ENCODE data around the gene CACNB4. TPM values are rescaled to one million over a fixed set of nuclear protein-coding genes. Genes with fewer than 3 reads are reported as not detected.

Gene CACNB4
- total and polyA plus RNA-seq, 7 donors = 0.23 to 4.4 (median 1.1) TPM

DNA sequence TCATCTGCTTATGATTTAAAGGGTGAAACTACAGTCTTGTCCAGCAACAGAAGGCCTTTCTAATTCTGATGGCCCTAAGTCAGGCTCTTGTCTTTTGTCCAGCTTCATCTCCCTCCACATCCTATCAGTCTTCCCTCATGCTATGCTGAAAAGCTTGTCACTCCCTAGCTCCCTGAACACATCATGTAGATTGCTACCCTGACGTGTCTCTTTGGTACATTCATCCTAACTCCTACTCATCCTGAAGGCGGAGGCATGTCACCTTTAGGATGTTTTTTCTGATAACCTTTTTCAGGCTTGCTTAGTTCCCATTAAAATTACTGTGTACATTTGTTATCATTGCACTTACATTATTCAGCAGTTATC, 192.2 kb downstream of the CACNB4 start:
- Histone ChIP-seq H3K4me1 (no peaks in the 10 kb centered on the region), H3K27ac (no peak overlapping the region), H3K36me3 (no peaks in the 10 kb centered on the region), H3K9me3 (no peaks in the 10 kb centered on the region), H3K4me3 (no peak overlapping the region), H3K27me3 (no peaks in the 10 kb centered on the region)
- WGBS, 2 donors = 89 to 90% methylated on average over 2 of the region's 2 CpGs
- TF ChIP-seq POLR2A (IDR thresholded peaks at IDR 0.05) (no peak), EP300 (IDR thresholded peaks at IDR 0.05) (no peak), POLR2AphosphoS5 (IDR thresholded peaks at IDR 0.05) (no peak)
- TF ChIP-seq, protein P1, sequence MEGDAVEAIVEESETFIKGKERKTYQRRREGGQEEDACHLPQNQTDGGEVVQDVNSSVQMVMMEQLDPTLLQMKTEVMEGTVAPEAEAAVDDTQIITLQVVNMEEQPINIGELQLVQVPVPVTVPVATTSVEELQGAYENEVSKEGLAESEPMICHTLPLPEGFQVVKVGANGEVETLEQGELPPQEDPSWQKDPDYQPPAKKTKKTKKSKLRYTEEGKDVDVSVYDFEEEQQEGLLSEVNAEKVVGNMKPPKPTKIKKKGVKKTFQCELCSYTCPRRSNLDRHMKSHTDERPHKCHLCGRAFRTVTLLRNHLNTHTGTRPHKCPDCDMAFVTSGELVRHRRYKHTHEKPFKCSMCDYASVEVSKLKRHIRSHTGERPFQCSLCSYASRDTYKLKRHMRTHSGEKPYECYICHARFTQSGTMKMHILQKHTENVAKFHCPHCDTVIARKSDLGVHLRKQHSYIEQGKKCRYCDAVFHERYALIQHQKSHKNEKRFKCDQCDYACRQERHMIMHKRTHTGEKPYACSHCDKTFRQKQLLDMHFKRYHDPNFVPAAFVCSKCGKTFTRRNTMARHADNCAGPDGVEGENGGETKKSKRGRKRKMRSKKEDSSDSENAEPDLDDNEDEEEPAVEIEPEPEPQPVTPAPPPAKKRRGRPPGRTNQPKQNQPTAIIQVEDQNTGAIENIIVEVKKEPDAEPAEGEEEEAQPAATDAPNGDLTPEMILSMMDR (IDR thresholded peaks at IDR 0.05) = no peak
- no peak for DNase-seq
- intact Hi-C loops (cut with DNase I) = no loop called here

DNA sequence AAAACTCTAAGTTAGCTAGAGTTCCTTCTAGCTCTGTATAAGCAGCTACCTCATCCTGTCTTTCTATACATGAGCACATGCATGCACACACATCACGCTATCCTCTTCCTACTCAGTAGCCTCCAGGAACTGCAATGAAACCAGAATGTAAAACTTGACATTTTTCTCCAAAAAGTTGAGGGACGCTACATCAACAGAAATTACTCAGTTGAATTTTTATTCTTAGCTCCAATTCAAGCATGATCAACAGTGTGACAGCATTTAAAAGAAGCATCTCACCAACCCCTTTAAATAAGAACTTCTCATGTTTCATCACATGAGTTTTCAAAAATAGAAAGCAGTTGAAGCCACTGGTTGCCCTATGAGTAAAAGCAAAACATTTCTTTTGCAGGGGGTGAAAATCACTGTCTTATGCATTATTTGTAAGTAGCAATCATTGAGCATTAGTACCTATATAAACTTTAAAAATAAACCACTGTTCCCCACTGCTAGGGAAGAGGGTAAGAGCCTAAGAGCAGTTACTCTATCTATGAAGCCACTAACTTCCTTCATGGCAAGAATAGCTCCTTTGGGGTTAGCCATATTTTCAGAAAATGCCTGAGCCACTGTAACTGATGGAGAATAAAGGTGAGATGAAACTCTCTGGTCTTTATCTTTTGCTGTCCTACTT, 192.7 kb downstream of the CACNB4 start:
- H3K27me3 ChIP-seq = no peaks in the 10 kb centered on the region
- H3K9me3 ChIP-seq = no peaks in the 10 kb centered on the region
- H3K27ac ChIP-seq = no peak overlapping the region
- no peaks in the 10 kb centered on the region for H3K36me3 ChIP-seq
- TF ChIP-seq EP300 (IDR thresholded peaks at IDR 0.05) (no peak), POLR2AphosphoS5 (IDR thresholded peaks at IDR 0.05) (no peak)
- TF ChIP-seq, protein P1 (IDR thresholded peaks at IDR 0.05) = no peak
- intact Hi-C loops (cut with DNase I) = no loop called here
- H3K4me3 ChIP-seq = no peak overlapping the region
- 88 to 92% methylated on average over 2 of the region's 2 CpGs for WGBS, 2 donors
- H3K4me1 ChIP-seq = no peaks in the 10 kb centered on the region
- no peak for DNase-seq

DNA sequence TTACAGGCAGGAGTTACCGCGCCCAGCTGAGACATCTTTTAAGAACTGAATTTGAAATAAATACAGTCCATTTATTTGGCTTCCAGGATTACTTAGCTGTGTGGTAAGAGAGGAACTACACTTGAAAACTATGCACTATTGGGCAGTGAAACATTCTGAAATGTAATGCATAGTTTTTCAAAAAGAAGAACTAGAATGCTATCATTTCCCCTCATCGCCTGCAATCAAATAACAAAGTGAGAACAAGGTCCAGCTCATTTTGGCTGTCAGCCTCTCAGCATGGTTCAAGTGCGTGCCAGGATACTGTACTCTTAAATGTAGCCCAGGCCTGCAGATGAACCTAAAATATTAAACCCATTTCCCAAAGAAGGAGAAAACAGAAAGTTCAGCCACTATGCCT, 194.0 kb downstream of the CACNB4 start:
- DNase-seq = no peak
- whole genome bisulfite sequencing, 2 donors = 83 to 88% methylated on average over 4 of the region's 4 CpGs
- no peak overlapping the region for H3K27ac ChIP-seq
- intact Hi-C loops (cut with DNase I) = no loop called here
- no peak overlapping the region for H3K4me3 ChIP-seq
- no peaks in the 10 kb centered on the region for H3K36me3 ChIP-seq
- H3K4me1 ChIP-seq = no peaks in the 10 kb centered on the region
- H3K9me3 ChIP-seq = no peaks in the 10 kb centered on the region
- no peak for TF ChIP-seq POLR2A (IDR thresholded peaks at IDR 0.05)
- no peak for TF ChIP-seq EP300 (IDR thresholded peaks at IDR 0.05)
- no peak for TF ChIP-seq POLR2AphosphoS5 (IDR thresholded peaks at IDR 0.05)
- TF ChIP-seq, protein P1 (IDR thresholded peaks at IDR 0.05) = no peak
- no peaks in the 10 kb centered on the region for H3K27me3 ChIP-seq

DNA sequence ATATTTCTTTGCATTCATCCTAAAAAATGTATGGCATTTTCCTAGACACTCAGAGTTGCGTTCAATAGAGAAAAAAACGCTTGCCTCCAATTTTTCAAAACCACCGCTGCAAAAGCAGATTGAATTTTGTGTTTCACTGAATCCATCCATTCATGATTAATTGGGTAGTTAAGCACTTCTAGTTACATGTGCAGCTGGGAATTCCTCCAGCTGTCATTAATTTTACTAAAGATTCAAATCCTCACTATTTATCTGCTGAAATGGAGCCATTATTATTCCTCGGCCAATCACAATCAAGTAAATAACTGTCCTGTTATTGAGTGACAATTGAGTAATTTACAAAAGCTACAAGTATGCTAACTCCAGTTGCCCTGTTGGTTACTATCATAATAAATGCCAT, 194.8 kb downstream of the CACNB4 start:
- intact Hi-C loops (cut with DNase I) = no loop called here
- DNase-seq = no peak
- TF ChIP-seq, protein P1 (IDR thresholded peaks at IDR 0.05) = no peak
- TF ChIP-seq POLR2A (IDR thresholded peaks at IDR 0.05) (no peak), EP300 (IDR thresholded peaks at IDR 0.05) (no peak), POLR2AphosphoS5 (IDR thresholded peaks at IDR 0.05) (no peak)
- Histone ChIP-seq H3K27me3 (no peaks in the 10 kb centered on the region), H3K27ac (no peak overlapping the region), H3K36me3 (no peaks in the 10 kb centered on the region), H3K4me1 (no peaks in the 10 kb centered on the region), H3K4me3 (no peak overlapping the region), H3K9me3 (no peaks in the 10 kb centered on the region)
- WGBS, 2 donors = 82 to 90% methylated on average over 4 of the region's 4 CpGs

DNA sequence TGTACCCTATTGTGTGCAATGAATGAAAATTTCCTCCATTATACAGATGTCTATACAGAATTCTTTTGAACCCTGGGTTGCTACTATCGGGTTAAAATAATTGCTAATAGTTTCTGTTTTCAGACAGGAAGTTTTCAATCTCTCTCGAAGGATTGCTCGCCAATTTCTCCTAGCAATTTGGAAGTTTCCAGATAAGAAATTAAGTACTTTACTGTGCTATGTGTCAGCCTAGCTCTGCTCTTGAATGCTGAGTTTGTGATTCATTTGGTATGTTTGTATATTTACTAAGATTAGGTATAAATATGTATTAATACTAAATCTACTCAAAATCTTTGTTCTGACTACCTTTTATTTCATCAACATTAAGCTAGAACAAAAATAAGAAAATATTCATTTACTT, 196.0 kb downstream of the CACNB4 start:
- no peak overlapping the region for H3K4me3 ChIP-seq
- TF ChIP-seq POLR2A (IDR thresholded peaks at IDR 0.05) = no peak
- H3K9me3 ChIP-seq = no peaks in the 10 kb centered on the region
- H3K27ac ChIP-seq = no peak overlapping the region
- H3K36me3 ChIP-seq = no peaks in the 10 kb centered on the region
- H3K27me3 ChIP-seq = no peaks in the 10 kb centered on the region
- DNase-seq = no peak
- intact Hi-C loops (cut with DNase I) = no loop called here
- no peaks in the 10 kb centered on the region for H3K4me1 ChIP-seq
- WGBS, 2 donors = 79 to 80% methylated on average over 3 of the region's 3 CpGs

All from sigmoid colon (tissue), 7 donors.